ENCODE results near the gene TTLL7.
"Not testable (repeated sequence)": the region's sequence is repeated elsewhere in the genome, so short reads cannot be mapped to it uniquely, and the experiment has no call there.

TTLL7 gene

DNA sequence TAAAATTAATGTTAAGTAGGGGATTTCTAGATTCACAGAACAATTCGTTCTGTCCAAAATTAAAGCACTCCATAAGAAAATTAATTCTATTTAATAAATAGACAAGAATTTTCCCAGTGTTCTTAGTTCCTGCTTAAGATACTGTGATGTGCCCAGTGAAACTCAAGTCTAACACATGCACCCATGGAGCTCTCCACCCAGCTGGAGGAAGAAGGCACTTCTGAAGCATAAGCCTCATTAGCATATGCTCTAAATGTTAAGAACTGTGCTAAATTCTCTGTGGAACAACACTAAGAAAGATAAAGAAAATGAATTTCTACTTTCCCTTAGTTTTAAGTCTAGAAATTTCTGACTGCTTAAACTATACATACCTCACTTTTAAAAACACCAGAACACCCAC lies 71.2 kb downstream of the TTLL7 start:
- no peak for DNase-seq

- DNase-seq, result no peak
These were observed 71.9 kb downstream of the TTLL7 start for GRCh38 chr1:83927061-83927460.

DNA sequence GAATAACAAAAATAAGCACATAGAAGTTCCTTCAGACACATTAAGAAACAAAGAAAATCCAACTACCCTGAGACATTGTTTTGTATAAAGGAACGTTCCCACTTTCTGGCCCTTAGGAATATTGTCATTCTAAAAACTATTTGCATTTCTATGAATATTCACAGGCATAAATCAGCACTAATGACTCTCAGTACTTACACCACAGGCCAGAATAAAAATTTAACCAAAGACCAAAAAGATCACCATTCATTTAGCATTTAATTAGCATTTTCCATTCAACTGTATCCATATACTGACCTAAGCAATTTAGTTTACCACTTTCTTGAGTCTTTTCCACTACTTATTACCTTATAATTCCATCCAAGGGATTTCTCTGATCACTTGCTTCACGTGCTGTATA lies 75.4 kb downstream of the TTLL7 start:
- DNase-seq, result no peak

DNA sequence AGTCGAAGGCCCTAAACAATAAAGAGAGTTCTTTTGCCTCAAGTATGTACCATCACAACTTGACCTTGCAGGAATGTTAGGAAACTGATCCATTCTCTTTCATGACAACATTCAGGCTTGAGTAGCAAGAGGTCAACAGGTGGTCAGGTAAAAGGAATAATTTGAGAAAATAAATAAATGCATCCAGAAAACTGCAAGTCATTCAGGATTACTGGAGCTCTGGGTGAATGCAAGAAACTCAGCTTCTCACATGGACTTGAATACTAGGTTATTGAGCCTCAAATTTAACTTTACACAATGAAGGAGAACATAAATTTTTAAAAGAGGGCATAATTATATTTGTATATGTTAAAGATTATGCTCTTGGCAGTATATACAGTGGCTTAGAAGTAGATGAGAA lies 76.5 kb downstream of the TTLL7 start:
- no peak for DNase-seq

DNA sequence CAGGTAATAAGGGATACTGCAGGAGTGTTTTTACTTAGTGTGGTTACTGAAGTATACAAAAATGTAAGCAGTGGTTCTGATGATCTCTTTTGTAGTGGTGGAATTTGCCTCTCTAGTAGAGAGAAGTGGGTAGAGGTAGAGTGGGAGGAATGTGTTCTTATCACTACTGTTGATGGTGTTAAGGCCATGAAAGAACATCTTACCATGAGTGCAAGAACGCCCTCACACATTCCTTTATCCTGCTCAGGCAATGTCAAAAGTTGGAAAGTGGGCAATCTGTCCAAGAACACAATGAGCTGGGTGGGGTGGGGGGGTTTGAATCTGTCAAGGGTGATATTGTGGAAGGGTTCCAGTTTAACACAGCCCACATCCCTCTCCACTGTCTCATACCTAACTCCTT lies 78.6 kb downstream of the TTLL7 start:
- no peak for DNase-seq

GRCh38 chr1:83919872-83920271 lies 79.1 kb downstream of the TTLL7 start:
- no peak for DNase-seq

- DNase-seq, result no peak
These were observed 80.1 kb downstream of the TTLL7 start for GRCh38 chr1:83918688-83919285.

GRCh38 chr1:83917959-83918358 lies 81.0 kb downstream of the TTLL7 start:
- no peak for DNase-seq

GRCh38 chr1:83916094-83916493 lies 82.8 kb downstream of the TTLL7 start:
- DNase-seq, result not testable (repeated sequence)

DNA sequence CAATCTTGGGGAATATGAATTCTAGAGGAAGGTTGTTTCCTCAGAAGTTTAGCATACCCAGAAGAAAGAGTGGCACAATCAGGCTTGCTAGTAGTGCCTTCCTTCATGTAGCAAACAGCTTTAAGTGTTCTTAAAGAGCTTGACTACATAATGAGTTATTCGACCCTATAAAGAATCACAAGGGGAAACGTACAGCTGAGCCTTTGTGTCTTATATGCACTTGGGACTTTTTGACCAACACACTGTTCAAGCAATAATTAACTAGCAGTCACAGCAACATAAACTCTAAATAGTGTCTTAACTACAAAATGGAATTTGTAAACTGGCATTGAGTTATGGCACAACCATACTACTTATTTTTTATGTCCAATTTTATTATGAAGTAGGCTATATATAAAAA lies 86.1 kb downstream of the TTLL7 start:
- no peak for DNase-seq

GRCh38 chr1:83910461-83910860 lies 88.5 kb downstream of the TTLL7 start:
- DNase-seq, result no peak

- DNase-seq, result no peak
These were observed 89.2 kb downstream of the TTLL7 start for GRCh38 chr1:83909687-83910086.

DNA sequence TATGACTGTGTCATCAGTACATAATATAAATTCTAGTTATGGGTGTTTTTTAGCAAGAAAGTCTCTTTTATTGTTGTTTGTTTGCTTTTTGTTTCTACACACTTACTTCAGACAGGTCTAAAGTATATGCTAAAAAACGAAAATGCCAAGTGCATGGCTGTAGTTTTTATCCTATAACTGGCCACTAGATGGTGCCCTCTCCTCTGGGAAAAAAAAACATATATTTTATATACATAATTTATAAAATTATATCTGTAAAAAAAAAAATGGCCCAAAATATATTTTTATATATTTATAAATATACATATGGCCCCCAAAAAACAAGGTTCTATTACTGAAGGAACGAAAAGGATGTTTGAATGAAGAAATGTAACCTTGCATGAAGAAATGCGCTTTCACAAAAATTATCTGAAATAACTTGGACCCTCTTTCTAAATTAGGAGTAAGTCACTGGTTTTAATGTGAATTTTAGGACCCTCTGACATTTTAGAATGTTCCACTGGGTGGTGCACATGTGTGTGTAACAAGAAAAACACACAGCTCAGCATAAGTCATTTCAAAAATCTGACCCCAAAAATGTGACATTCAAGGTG lies 93.5 kb downstream of the TTLL7 start:
- DNase-seq, result peak; percentile 6

DNA sequence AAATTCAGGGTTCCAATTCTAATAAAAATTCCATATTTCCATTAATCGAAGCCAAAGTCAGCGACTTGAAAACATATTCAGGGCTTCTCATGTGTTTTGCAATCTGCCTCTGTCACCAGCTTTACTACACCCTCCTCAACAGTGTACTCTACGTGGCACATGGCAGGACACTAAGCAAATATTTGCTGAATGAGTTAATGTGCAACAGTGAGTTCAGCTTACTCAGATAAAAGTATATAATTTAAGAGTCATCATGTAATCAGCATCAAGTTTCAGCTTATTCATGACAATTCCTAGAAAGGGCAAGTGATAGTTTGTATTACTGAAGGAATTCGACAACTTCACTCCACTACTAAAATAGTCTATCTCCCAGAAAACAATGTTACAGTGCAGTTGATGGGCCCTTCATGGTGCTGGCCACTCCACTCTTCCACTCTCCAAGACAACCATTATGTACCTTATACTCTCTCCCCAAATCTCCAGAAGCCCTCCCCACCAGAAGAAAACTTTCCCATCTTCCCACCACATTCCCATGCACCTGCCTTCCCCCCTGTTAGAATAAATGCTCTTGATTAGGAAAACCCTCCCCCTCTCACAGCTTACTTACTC lies 97.3 kb downstream of the TTLL7 start:
- DNase-seq, result no peak

DNA sequence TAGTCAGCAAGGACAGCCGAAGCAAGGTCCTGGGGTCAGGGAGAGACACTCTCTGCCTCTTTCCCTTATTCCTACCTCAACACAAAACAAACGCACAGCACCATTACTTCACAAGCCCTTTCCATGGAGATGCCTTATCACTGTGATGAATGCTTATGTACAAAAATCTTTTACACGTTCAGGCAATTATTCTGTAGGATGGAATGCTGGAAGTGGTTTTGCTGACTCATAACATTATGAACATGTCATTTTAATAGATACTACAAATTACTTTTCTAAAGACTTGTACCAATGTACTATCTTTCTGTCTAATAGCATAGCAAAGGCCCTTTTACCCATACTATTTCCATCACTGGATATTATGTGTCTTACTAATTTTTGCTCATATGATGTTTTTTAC lies 98.4 kb downstream of the TTLL7 start:
- no peak for DNase-seq

DNA sequence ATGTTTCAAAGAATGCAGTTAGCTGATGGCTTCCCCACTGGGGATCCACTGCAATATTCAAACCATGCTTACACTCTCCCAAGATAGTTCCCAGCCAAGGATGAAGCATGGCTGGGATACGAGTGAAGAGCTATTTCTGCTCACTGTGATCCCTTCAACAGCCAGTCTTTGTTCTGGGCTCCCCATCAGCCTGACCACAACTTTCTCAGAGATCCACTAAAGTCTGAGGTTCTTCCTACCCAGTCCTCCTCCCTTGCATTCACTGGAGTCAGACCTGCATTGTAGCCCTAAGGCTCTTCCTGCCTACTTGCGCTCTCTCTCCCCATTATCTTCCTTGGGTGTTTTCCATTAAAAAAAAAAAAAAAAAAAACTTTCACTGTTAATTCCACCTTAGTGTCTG lies 101.4 kb downstream of the TTLL7 start:
- no peak for DNase-seq

GRCh38 chr1:83896299-83896698 lies 102.6 kb downstream of the TTLL7 start:
- DNase-seq, result no peak

DNA sequence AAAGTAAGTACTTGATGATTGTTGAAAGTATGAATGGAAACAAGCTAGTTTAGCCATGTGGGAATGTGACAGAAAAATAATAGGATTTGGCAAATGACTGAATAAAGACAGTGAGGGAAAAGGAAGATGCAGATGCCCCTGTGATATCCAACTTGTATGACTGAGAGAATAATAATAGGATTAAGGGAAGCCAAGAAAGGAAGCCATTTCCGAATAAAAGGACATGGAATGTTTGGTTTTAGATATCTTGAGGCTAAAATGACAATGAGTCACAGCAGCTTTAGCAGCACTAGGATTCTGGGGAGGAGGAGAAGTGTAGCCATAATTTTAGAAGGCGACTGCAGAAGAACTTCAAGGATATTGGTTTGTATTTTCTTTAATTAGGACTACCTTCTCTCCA lies 109.2 kb downstream of the TTLL7 start:
- DNase-seq, result no peak

DNA sequence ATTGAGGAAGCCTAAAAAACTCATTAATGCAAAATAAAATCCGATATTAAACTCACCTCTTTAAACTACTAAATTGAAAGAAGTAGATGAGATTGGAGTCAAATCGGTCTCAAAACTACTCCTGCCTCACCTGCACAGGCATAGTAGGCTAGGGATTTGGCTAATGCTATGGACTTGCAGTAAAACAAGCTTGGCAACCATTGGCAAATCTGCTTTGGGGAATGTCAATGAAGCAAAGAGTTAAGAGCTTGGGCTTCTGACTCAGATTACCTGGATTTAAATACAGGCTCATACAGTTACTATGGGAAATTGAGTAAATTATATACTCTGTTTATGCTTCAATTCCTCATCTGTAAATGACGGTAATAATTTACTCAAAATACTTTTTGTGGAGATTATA lies 111.4 kb downstream of the TTLL7 start:
- DNase-seq, result no peak

GRCh38 chr1:83883979-83884378 lies 115.0 kb downstream of the TTLL7 start:
- DNase-seq, result no peak

- no peak for DNase-seq
These were observed 116.0 kb downstream of the TTLL7 start for GRCh38 chr1:83882906-83883305.

GRCh38 chr1:83872515-83872914 lies 126.4 kb downstream of the TTLL7 start:
- DNase-seq, result no peak

DNA sequence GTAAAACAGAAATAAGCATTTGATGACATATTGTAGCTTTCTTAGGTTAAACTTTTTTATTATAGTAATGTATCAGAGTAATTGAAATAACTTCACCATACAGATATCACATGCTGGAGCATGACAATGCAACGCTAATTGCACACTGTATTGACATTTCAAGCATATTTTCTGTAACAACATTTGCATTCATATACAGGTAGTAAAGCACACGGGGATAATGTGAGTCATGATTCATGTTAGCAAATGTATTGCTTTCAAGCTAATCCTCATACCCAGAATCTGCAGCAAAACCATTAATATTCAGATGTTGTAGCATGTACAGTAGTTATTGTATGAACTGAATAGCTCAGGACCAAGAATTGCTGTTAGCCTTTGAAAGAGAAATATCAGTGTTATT lies 133.9 kb downstream of the TTLL7 start:
- DNase-seq, result no peak

- DNase-seq, result peak; percentile 84
These were observed 138.3 kb downstream of the TTLL7 start for GRCh38 chr1:83860490-83861221.

Measured in CD4-positive, alpha-beta T cell treated with Interleukin-6 for 4 hours (primary cell).